H1 (cell line): ENCODE results near the gene SLC48A1. TPM values are rescaled to one million over a fixed set of nuclear protein-coding genes. Genes with fewer than 3 reads are reported as not detected.
A peak's percentile ranks its signal among the peaks of the same experiment; 100 is the strongest.

Source experiments
- CTCF ChIA-PET: fragments of 300-600 bp; sonication (Branson Sonifier 250); formaldehyde crosslinking; loops from one replicate; lab custom pipeline; 2021; ENCODE audit not compliant: partially characterized antibody; lab: Charles Lee
- POLR2A ChIA-PET: fragments of 300-600 bp; sonication (Branson Sonifier 250); formaldehyde crosslinking; loops from one replicate; lab custom pipeline; 2021; ENCODE audit warnings: inconsistent platforms; ENCODE audit not compliant: partially characterized antibody; lab: Charles Lee
- DNase-seq, 2 experiments: peaks; one replicate each; pipeline versions ENCODE4 v3.0.0 to v3.0.0-alpha.2; 2010 to 2022; ENCODE audit warnings: low spot score in 2 of 2, low read depth in 1 of 2, mixed read lengths in 1 of 2
- FAIRE-seq: peaks from 2 replicates; lab custom pipeline; 2011; peaks lifted over from hg19 to GRCh38; lab: Jason Lieb, UNC
- H2AFZ ChIP-seq: 2 replicates; pipeline ENCODE4 v1.8.1; 2012; ENCODE audit warnings: low read length, inconsistent platforms
- H2AK5ac ChIP-seq: 2 replicates; pipeline ENCODE4 v1.6.1; 2013; ENCODE audit warnings: low read depth, low read length
- H2BK120ac ChIP-seq: replicated peaks from 2 replicates; pipeline ENCODE3; 2013; ENCODE audit warnings: low read depth, low read length, inconsistent platforms
- H2BK12ac ChIP-seq: 2 replicates; pipeline ENCODE4 v1.6.1; 2013; ENCODE audit warnings: low read depth, low read length
- H2BK15ac ChIP-seq: 2 replicates; pipeline ENCODE4 v1.6.1; 2013; ENCODE audit warnings: low read length
- H2BK20ac ChIP-seq: 2 replicates; pipeline ENCODE4 v1.6.1; 2013; ENCODE audit warnings: low read length
- H2BK5ac ChIP-seq: 2 replicates; pipeline ENCODE4 v1.6.1; 2013; ENCODE audit warnings: low read depth, low read length
- H3K14ac ChIP-seq: 2 replicates; pipeline ENCODE4 v1.6.1; 2013; ENCODE audit warnings: inconsistent platforms; ENCODE audit not compliant: insufficient read length
- H3K18ac ChIP-seq: 2 replicates; pipeline ENCODE4 v1.6.1; 2013; ENCODE audit warnings: low read length; ENCODE audit errors: extremely low read depth
- H3K23ac ChIP-seq: 2 replicates; pipeline ENCODE4 v1.6.1; 2013; ENCODE audit warnings: inconsistent platforms; ENCODE audit not compliant: insufficient read length
- H3K23me2 ChIP-seq: 2 replicates; pipeline ENCODE4 v1.6.1; 2013; ENCODE audit warnings: low read depth, low read length
- H3K27ac ChIP-seq: 2 replicates; pipeline ENCODE4 v1.6.1; 2011; ENCODE audit warnings: low read depth, low read length, inconsistent platforms
- H3K27me3 ChIP-seq, 4 experiments: replicated peaks in 1 of 4; 1 replicate in 1 of 4; 2 replicates in 3 of 4; pipeline versions ENCODE4 v1.6.1 to v1.8.1; 2011 to 2013; ENCODE audit warnings: low read length in 3 of 4, mild to moderate bottlenecking in 3 of 4, inconsistent platforms in 2 of 4, mixed read lengths in 2 of 4, moderate library complexity in 1 of 4; ENCODE audit not compliant: control insufficient read depth in 3 of 4, insufficient read depth in 3 of 4; ENCODE audit errors: extremely low read depth in 1 of 4
- H3K36me3 ChIP-seq, 4 experiments: 2 replicates each; pipeline versions ENCODE4 v1.6.1 to v1.8.1; 2011 to 2013; ENCODE audit warnings: mild to moderate bottlenecking in 4 of 4, low read length in 3 of 4, moderate library complexity in 2 of 4, control low read depth in 1 of 4, inconsistent platforms in 1 of 4; ENCODE audit not compliant: insufficient read depth in 4 of 4, control insufficient read depth in 2 of 4
- H3K4ac ChIP-seq: replicated peaks from 2 replicates; pipeline ENCODE3; 2013; ENCODE audit warnings: low read length, low read depth, mixed read lengths, inconsistent platforms; ENCODE audit not compliant: insufficient read length
- H3K4me1 ChIP-seq, 4 experiments: replicated peaks in 1 of 4; 1 replicate in 1 of 4; 2 replicates in 3 of 4; pipeline versions ENCODE4 v1.6.1 to v1.8.1; 2011 to 2013; ENCODE audit warnings: low read length in 3 of 4, inconsistent platforms in 2 of 4, mixed read lengths in 1 of 4; ENCODE audit not compliant: insufficient read depth in 4 of 4, control insufficient read depth in 3 of 4
- H3K4me2 ChIP-seq, 2 experiments: 2 replicates each; pipeline versions ENCODE4 v1.6.1 to v1.8.1; 2011 to 2013; ENCODE audit warnings: low read depth in 2 of 2, low read length in 2 of 2, control low read depth in 1 of 2, inconsistent platforms in 1 of 2, mild to moderate bottlenecking in 1 of 2; ENCODE audit not compliant: insufficient read depth in 1 of 2
- H3K4me3 ChIP-seq, 4 experiments: fragments of 200-600, 300-600 bp in 1 of 4; sonication (generic), shearing (Covaris generic), sonication (Bioruptor Twin) in 1 of 4; 2 replicates each; pipeline versions ENCODE4 v1.5.1 to v1.8.1; 2011 to 2016; ENCODE audit warnings: low read length in 4 of 4, low read depth in 3 of 4, control low read depth in 2 of 4, inconsistent platforms in 2 of 4, mild to moderate bottlenecking in 2 of 4, mixed read lengths in 1 of 4, moderate library complexity in 1 of 4; ENCODE audit not compliant: insufficient read depth in 2 of 4; ENCODE audit errors: extremely low read depth in 1 of 4
- H3K56ac ChIP-seq: replicated peaks from 2 replicates; pipeline ENCODE3; 2013; ENCODE audit warnings: low read depth, mild to moderate bottlenecking, mixed read lengths, low read length, inconsistent platforms; ENCODE audit not compliant: insufficient read length
- H3K79me1 ChIP-seq: 2 replicates; pipeline ENCODE4 v1.6.1; 2013; ENCODE audit warnings: low read depth, low read length, control low read depth
- H3K79me2 ChIP-seq, 2 experiments: 2 replicates each; pipeline versions ENCODE4 v1.6.1 to v1.8.1; 2012 to 2013; ENCODE audit warnings: low read length in 2 of 2, mild to moderate bottlenecking in 2 of 2, inconsistent platforms in 1 of 2; ENCODE audit not compliant: insufficient read depth in 2 of 2, control insufficient read depth in 1 of 2
- H3K9ac ChIP-seq, 4 experiments: replicated peaks in 1 of 4; 1 replicate in 1 of 4; 2 replicates in 3 of 4; pipeline versions ENCODE4 v1.6.1 to v1.8.1; 2011 to 2013; ENCODE audit warnings: low read depth in 3 of 4, low read length in 3 of 4, control low read depth in 2 of 4, mild to moderate bottlenecking in 2 of 4, moderate library complexity in 2 of 4, inconsistent platforms in 1 of 4; ENCODE audit errors: extremely low read depth in 1 of 4
- H3K9me3 ChIP-seq, 2 experiments: 2 replicates each; pipeline versions ENCODE4 v1.6.1 to v1.8.1; 2012 to 2013; ENCODE audit warnings: mild to moderate bottlenecking in 2 of 2, moderate library complexity in 2 of 2, control low read depth in 1 of 2, inconsistent platforms in 1 of 2, low read depth in 1 of 2, low read length in 1 of 2, mixed read lengths in 1 of 2; ENCODE audit not compliant: insufficient read depth in 2 of 2
- H4K20me1 ChIP-seq, 2 experiments: replicated peaks in 1 of 2; 2 replicates each; pipeline versions ENCODE3 to v1.8.1; 2011 to 2013; ENCODE audit warnings: inconsistent platforms in 2 of 2, low read length in 2 of 2, mild to moderate bottlenecking in 1 of 2; ENCODE audit not compliant: insufficient read depth in 2 of 2, control insufficient read depth in 1 of 2
- H4K5ac ChIP-seq: 2 replicates; pipeline ENCODE4 v1.6.1; 2013; ENCODE audit warnings: low read length, low read depth, mixed read lengths, inconsistent platforms; ENCODE audit not compliant: insufficient read length
- H4K8ac ChIP-seq: 2 replicates; pipeline ENCODE4 v1.8.0; 2013; ENCODE audit warnings: mild to moderate bottlenecking, moderate library complexity, low read length, inconsistent platforms; ENCODE audit not compliant: insufficient read depth; ENCODE audit errors: extremely low read depth
- H4K91ac ChIP-seq: replicated peaks from 2 replicates; pipeline ENCODE3; 2013; ENCODE audit warnings: low read length, mixed read lengths, inconsistent platforms; ENCODE audit not compliant: insufficient read length
- CREB1 ChIP-seq: IDR thresholded peaks from 2 replicates; pipeline ENCODE4 v1.6.1; 2012; ENCODE audit warnings: inconsistent platforms
- HDAC2 ChIP-seq, 2 experiments: fragments of 300-600 bp in 1 of 2; sonication (generic) in 1 of 2; IDR thresholded peaks; 2 replicates each; pipeline ENCODE4 v1.6.1; 2011 to 2012; ENCODE audit warnings: low read depth in 2 of 2, low read length in 2 of 2, mild to moderate bottlenecking in 2 of 2, moderate library complexity in 2 of 2, borderline replicate concordance in 1 of 2, inconsistent platforms in 1 of 2
- POLR2A ChIP-seq, 2 experiments: IDR thresholded peaks; 1 replicate in 1 of 2; 2 replicates in 1 of 2; pipeline ENCODE4 v1.6.1; 2011; ENCODE audit warnings: low read depth in 2 of 2, low read length in 2 of 2, mild to moderate bottlenecking in 2 of 2; ENCODE audit errors: control extremely low read depth in 1 of 2
- TBP ChIP-seq: IDR thresholded peaks from 2 replicates; pipeline ENCODE4 v1.6.1; 2011; ENCODE audit warnings: low read depth, low read length, improper control_type of control experiment
- whole genome bisulfite sequencing, 2 experiments: shearing (Covaris generic) in 1 of 2; methylation state at CpG; one replicate each; pipeline versions ENCODE4 v1.1.6 to v1.1.7; 2013 to 2015; ENCODE audit warnings: low lambda C conversion rate in 2 of 2, mixed read lengths in 2 of 2, inconsistent platforms in 1 of 2, low coverage in 1 of 2, missing lambda C conversion rate in 1 of 2; ENCODE audit not compliant: insufficient replicate concordance in 2 of 2, insufficient coverage in 1 of 2, insufficient read length in 1 of 2; ENCODE audit errors: extremely low coverage in 1 of 2, missing lambda C conversion rate in 1 of 2; 5-methylcytosine and 5-hydroxymethylcytosine counted together
- polyA plus RNA-seq, 7 experiments: library from polyadenylated mRNA; depleted of rRNA in 3 of 7; stranded (reverse) in 5 of 7; unstranded in 2 of 7; fragments of >200 nt in 5 of 7; fragments of 200-250 nt in 2 of 7; gene quantifications; 1 replicate in 5 of 7; 2 replicates in 1 of 7; 4 replicates in 1 of 7; pipeline versions ENCODE4 v1.2.1 to v1.2.3, GENCODE V29; 2011 to 2013; ENCODE audit warnings: missing spikeins in 2 of 7, mixed read lengths in 2 of 7
- total RNA-seq: library from RNA; stranded (reverse); fragmentation: NEBNext Ultra II Directional; extraction: Animal tissue kit (Norgen Biotek cat#: 25700); gene quantifications from 2 replicates; pipeline ENCODE4 v1.2.1, GENCODE V29; 2021

The SLC48A1 gene
- total and polyA plus RNA-seq, 2 of the 8 experiments (the other 6 are each of a cell fraction or from before 2014, with no cell fraction given): 9.5 to 14.1 TPM

- H3K18ac ChIP-seq: peak overlapping the region; percentile 89
- H3K14ac ChIP-seq: no peak overlapping the region
- peaks cover 9% of the 10 kb centered on the region for H3K23me2 ChIP-seq
- H2AK5ac ChIP-seq: no peak overlapping the region
- CTCF ChIA-PET: interaction anchor here (0.6 to 58.8 kb wide), 14 partner anchors 9 to 346 kb away, joined by 3 to 2001 read pairs (median 10); partner anchors contain the start of gene RAPGEF3
- H3K79me2 ChIP-seq: peaks cover 4 to 56% of the 10 kb centered on the region in 2 experiments; a peak in 3 of 4 replicates
- H2BK12ac ChIP-seq: peak overlapping the region; percentile 22; the same call in 1 of the 2 replicates
- FAIRE-seq: no peak
- peak overlapping the region in 2 of 4 experiments; percentile 42 to 51; a peak in 4 of 7 replicates for H3K9ac ChIP-seq
- peak overlapping the region; percentile 90 for H4K91ac ChIP-seq
- 0 out of 4 replicates have a peak, but pooled peaks of 1 of the 2 experiments have one; percentile 13 for TF ChIP-seq HDAC2 (IDR thresholded peaks at IDR 0.05; ENCODE audit: borderline replicate concordance in 1 of 2, low read depth in 2 of 2, low read length in 2 of 2)
- TF ChIP-seq CREB1: no peak
- peak in 1 of 2 experiments; percentile 17; a peak in 1 of 3 replicates for TF ChIP-seq POLR2A (IDR thresholded peaks at IDR 0.05; ENCODE audit: control extremely low read depth in 1 of 2, low read depth in 2 of 2, low read length in 2 of 2)
- TF ChIP-seq TBP: no peak
- no peak overlapping the region for H2AFZ ChIP-seq
- peaks cover 8% of the 10 kb centered on the region for H3K79me1 ChIP-seq
- H3K4me1 ChIP-seq: peaks cover 11 to 53% (median 43%) of the 10 kb centered on the region in 4 experiments
- peaks cover 2 to 16% of the 10 kb centered on the region in 2 experiments for H4K20me1 ChIP-seq
- H2BK15ac ChIP-seq: 0 out of 2 replicates have a peak overlapping the region, but pooled peaks have one; percentile 49
- no peaks in the 10 kb centered on the region for H3K36me3 ChIP-seq
- peak overlapping the region; percentile 42; the same call in 1 of the 2 replicates for H4K8ac ChIP-seq
- peak overlapping the region; percentile 42 to 82 for H3K4me2 ChIP-seq
- peak overlapping the region; percentile 43 to 79 (median 64) for H3K4me3 ChIP-seq
- H2BK5ac ChIP-seq: peak overlapping the region; percentile 69; the same call in 1 of the 2 replicates
- H3K23ac ChIP-seq: no peak overlapping the region
- peak overlapping the region; percentile 34 for H4K5ac ChIP-seq
- POLR2A ChIA-PET: interaction anchor here (0.9 to 29.3 kb wide), 9 partner anchors 8 to 67 kb away, joined by 3 to 480 read pairs (median 4); no protein-coding TSS in a partner anchor
- H3K27me3 ChIP-seq: no peaks in the 10 kb centered on the region; a peak in 2 of 7 replicates
- H3K4ac ChIP-seq: no peak overlapping the region
- DNase-seq: peak in 1 of 2 experiments; percentile 57
- no peak overlapping the region for H3K56ac ChIP-seq
- H2BK120ac ChIP-seq: no peak overlapping the region
- 0 out of 2 replicates have a peak overlapping the region, but pooled peaks have one; percentile 25 for H2BK20ac ChIP-seq
- 0 out of 2 replicates have a peak overlapping the region, but pooled peaks have one; percentile 3 for H3K27ac ChIP-seq
- 31% methylated on average over 22 of the region's 23 CpGs; no CpG with 5 or more reads in 1 of the 2 experiments for WGBS, 2 experiments
- no peaks in the 10 kb centered on the region for H3K9me3 ChIP-seq
Measured at GRCh38 chr12:47818467-47819137, 45.6 kb downstream of the SLC48A1 start.
